H1 (cell line): Measurements from ENCODE around the gene ZNF248. TPM values are rescaled to one million over a fixed set of nuclear protein-coding genes. Genes with fewer than 3 reads are reported as not detected.

Source experiments
- BACH1 ChIP-seq: IDR thresholded peaks from 2 replicates; pipeline ENCODE4 v1.6.1; 2012; ENCODE audit warnings: low read length, improper control_type of control experiment
- BRCA1 ChIP-seq: IDR thresholded peaks from 2 replicates; pipeline ENCODE4 v1.6.1; 2012; ENCODE audit warnings: low read depth, low read length, improper control_type of control experiment
- CBX5 ChIP-seq: fragments of 300-800, 300-1000 bp; sonication (generic); IDR thresholded peaks from 2 replicates; pipeline ENCODE4 v1.7.1; 2016; ENCODE audit warnings: antibody characterized with exemption, low read length, low read depth
- CBX8 ChIP-seq: fragments of 300-800, 300-1000 bp; sonication (generic); IDR thresholded peaks from 2 replicates; pipeline ENCODE4 v1.7.1; 2016; ENCODE audit warnings: low read depth, low read length, borderline replicate concordance
- CHD1 ChIP-seq: IDR thresholded peaks from 2 replicates; pipeline ENCODE4 v1.6.1; 2012; ENCODE audit warnings: low read depth, low read length, improper control_type of control experiment
- CHD7 ChIP-seq: fragments of 300-600 bp; sonication (generic); IDR thresholded peaks from 2 replicates; pipeline ENCODE4 v1.7.1; 2012; ENCODE audit warnings: low read length, moderate library complexity, mild to moderate bottlenecking, inconsistent platforms; ENCODE audit not compliant: insufficient replicate concordance
- FOSL1 ChIP-seq: IDR thresholded peaks from 2 replicates; pipeline ENCODE4 v1.6.1; 2011; ENCODE audit warnings: mild to moderate bottlenecking, low read depth, low read length, moderate library complexity; ENCODE audit not compliant: insufficient read depth
- MAX ChIP-seq: IDR thresholded peaks from 2 replicates; pipeline ENCODE4 v1.6.1; 2012; ENCODE audit warnings: inconsistent platforms
- SUZ12 ChIP-seq: fragments of 200-600 bp; sonication (generic); IDR thresholded peaks from 2 replicates; pipeline ENCODE4 v1.6.1; 2012; ENCODE audit warnings: mild to moderate bottlenecking, inconsistent platforms, low read length, moderate library complexity, mixed read lengths
- polyA plus RNA-seq, 7 experiments: library from polyadenylated mRNA; depleted of rRNA in 3 of 7; stranded (reverse) in 5 of 7; unstranded in 2 of 7; fragments of >200 nt in 5 of 7; fragments of 200-250 nt in 2 of 7; gene quantifications; 1 replicate in 5 of 7; 2 replicates in 1 of 7; 4 replicates in 1 of 7; pipeline versions ENCODE4 v1.2.1 to v1.2.3, GENCODE V29; 2011 to 2013; ENCODE audit warnings: missing spikeins in 2 of 7, mixed read lengths in 2 of 7
- total RNA-seq: library from RNA; stranded (reverse); fragmentation: NEBNext Ultra II Directional; extraction: Animal tissue kit (Norgen Biotek cat#: 25700); gene quantifications from 2 replicates; pipeline ENCODE4 v1.2.1, GENCODE V29; 2021

Gene ZNF248
- total and polyA plus RNA-seq, 2 of the 8 experiments (the other 6 are each of a cell fraction or from before 2014, with no cell fraction given), result 9.1 TPM; not detected in 1

DNA sequence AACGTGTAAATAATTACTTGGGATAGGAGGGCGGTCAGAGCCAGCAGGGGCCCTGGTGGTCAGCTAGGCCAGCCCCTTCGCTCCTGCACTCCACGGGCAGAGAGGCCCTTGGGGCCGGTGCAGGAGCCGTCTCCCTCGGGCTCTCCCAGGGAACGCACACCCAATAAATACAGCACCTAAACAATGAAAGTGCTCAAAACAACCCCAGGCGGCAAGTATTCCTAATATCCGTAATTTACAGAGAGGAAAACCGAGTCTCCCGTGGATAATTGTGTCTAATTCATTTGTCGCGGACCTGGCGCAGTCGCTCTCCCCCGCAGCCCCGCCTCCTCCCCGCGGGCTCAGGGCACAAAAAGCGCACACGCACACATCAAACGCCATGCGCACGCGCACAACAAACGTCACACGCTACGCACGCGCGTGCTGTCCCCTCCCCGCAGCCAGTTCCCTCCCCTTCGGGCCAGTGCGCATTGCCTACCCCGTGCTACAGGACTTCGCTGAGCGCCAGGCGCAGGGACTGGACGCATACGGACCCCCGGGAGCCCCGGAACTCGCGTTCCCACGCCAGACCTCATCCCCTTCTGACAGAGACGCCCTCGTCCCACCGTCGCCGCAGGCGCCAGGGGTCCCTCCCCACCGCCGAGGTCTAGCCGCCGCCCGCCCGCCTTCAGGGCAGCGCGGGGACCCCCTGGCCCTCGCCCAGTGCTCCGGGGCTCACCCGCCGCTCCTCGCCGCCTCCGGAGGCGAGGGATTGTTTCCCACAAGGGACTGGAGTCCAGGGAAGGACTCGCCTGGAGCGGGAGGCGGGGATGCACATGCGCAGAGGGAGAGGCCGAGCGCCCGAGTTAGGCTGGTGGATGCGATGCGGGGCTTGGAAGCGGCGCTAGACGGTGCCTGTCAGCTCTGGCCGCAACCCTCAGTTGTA is at the start of gene ZNF248 (continued):
- TF ChIP-seq CHD7 (no peak), CHD1 (no peak), BACH1 (no peak), CBX8 (no peak), FOSL1 (no peak), MAX (no peak), SUZ12 (no peak), BRCA1 (no peak), CBX5 (no peak)
- TF ChIP-seq, all 59 proteins: peak for 0
